ENCODE results near the gene ALPK1.
"Not testable (repeated sequence)": the region's sequence is repeated elsewhere in the genome, so short reads cannot be mapped to it uniquely, and the experiment has no call there.

The ALPK1 gene

DNA sequence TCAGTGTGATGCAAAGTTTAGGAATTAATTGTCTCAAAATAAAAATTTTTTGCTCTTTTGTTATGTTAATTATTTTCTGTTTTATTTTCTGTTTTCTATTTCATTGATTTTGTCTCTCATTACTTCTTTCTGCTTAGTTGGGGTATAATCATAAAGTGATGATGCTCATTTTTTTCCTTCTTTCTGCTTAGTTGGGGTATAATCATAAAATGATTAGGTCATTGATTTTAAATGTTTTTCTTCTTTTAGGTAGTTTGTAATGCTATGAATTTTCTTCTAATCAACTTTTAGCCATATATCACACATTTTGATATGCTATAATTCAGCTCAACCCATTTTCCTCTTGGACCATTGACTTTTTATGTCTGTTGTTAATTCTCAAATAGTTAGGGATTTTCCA is 175.1 kb downstream of the ALPK1 start:
- DNase-seq = no peak

DNA sequence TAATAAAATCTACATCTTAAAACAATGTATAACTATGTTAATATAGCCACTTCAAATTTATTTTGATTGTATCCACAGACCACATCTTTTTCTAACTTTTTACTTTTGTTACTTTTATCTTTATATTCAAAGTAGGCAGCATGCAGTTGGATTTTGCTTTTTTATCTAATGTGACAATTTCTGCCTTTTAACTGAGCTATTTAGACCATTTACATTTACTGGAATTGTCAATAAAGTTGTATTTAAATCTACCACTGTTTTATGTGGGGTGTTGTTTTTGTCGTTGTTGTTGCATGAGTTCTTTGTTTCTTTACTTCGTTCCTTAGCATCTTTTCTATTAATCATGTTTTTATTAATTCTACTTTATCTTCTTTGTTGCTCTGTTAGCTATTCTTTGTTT is 176.8 kb downstream of the ALPK1 start:
- no peak for DNase-seq

DNA sequence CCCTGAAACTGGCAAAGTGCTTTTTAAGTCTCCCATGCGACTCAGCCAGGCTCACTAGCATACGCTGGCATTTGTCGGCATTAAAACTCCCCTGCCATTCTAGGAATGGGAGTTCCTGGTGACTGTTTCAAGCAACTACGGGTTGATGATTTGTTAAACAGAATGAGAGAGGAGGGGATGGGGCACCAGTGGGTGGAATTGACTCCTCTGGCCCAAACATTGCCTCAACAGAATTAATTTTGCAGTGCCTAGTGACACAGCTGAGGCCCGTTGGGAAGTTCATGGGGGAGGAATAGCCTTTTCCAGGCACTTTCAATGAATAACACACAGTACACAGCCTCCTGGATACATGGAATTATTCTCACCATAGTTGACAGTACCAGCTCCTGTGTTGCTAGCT is 188.8 kb downstream of the ALPK1 start:
- no peak for DNase-seq

DNA sequence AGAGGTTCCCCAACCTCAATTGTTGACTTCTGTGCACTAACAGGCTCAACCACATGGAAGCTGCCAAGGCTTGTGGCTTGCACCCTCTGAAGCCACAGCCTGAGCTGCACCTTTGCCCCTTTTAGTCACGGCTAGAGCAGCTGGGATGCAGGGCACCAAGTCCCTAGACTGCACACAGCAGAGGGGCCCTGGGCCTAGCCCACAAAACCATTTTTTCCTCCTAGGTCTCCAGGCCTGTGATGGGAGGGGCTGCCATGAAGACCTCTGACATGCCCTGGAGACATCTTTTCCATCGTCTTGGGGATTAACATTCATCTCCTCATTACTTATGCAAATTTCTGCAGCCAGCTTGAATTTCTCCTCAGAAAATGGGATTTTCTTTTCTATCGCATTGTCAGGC is 193.6 kb downstream of the ALPK1 start:
- not testable (repeated sequence) for DNase-seq

Data from stimulated activated naive CD4-positive, alpha-beta T cell (primary cell).